Lower lobe of right lung (tissue), 2 donors: Measurements from ENCODE around the gene FCER1G. TPM values are rescaled to one million over a fixed set of nuclear protein-coding genes. Genes with fewer than 3 reads are reported as not detected.

Experiments used
- ATAC-seq, 2 donors: fragments of 200-7000 bp; cut with Tn5 transposase; one replicate each; pipeline ENCODE4 v1.9.1; 2020 to 2022; ENCODE audit warnings: mild to moderate bottlenecking in 2 of 2, moderate library complexity in 2 of 2
- DNase-seq: peaks from one replicate; pipeline ENCODE4 v3.0.0-alpha.2; 2020
- H3K27ac ChIP-seq: fragments of 200-600 bp; one replicate; pipeline ENCODE4 v1.8.0; 2022
- H3K27me3 ChIP-seq: fragments of 200-600 bp; one replicate; pipeline ENCODE4 v1.8.0; 2022; ENCODE audit warnings: low read depth
- H3K36me3 ChIP-seq: fragments of 200-600 bp; one replicate; pipeline ENCODE4 v1.8.0; 2022; ENCODE audit warnings: mild to moderate bottlenecking
- H3K4me1 ChIP-seq: fragments of 200-600 bp; one replicate; pipeline ENCODE4 v1.8.0; 2022
- H3K4me3 ChIP-seq: fragments of 200-600 bp; one replicate; pipeline ENCODE4 v1.8.0; 2022; ENCODE audit warnings: mild to moderate bottlenecking
- H3K9me3 ChIP-seq: fragments of 200-600 bp; one replicate; pipeline ENCODE4 v1.8.0; 2022
- intact Hi-C: fragments of 100-400 bp; cut with DNase I; formaldehyde crosslinking; loops from one replicate; pipeline ENCODE4 v1.11.0; 2022
- total RNA-seq: library from RNA; stranded (reverse); fragmentation: NEBNext Ultra II Directional; extraction: Animal tissue kit (Norgen Biotek cat#: 25700); gene quantifications from one replicate; pipeline ENCODE4 v1.2.1, GENCODE V29; 2021
- TF ChIP-seq, protein P1 (sequence below): fragments of 200-600 bp; IDR thresholded peaks from one replicate; pipeline ENCODE4 v1.8.0; 2022; ENCODE audit warnings: antibody characterized with exemption, mild to moderate bottlenecking
- donor health status: DM: no; HTN: yes; CAD: no; lungs with severe emphysema.

Gene FCER1G
- total RNA-seq, 1 donor from 2014 or later = 283 TPM

DNA sequence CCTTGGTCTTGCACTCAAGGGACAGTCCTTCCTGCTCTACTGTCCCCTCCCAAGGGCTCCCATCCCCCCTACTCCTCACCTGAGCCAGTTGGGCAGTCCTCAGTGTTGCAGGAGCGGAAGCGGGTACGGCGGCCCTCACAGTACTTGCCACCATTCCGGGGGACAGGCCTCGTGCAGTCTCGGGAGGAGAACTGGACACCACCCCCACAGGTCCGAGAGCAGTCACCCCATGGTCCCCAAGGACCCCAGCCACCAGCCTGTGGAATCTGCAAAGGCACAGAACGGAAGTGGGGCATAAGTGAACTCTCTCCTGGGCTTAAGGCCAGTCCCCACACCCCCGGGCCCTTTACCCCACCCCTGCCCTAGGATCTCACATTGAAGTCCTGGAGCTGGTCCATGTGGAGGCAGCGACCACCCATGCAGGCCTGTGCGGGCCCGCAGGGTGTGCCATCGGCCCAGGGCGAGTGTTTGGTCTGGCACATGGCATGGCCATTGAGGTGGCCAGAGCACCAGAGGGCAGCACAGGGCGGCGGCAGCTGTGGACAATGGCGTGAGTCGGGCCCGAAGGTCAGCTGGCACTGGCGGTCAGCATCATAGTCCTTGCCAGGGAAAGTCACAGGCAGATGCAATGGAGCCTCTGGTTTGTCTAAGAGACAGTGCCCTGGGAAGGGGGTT lies 21.4 kb upstream of the FCER1G start:
- peaks cover 59% of the 10 kb centered on the region for H3K4me1 ChIP-seq
- H3K9me3 ChIP-seq = no peaks in the 10 kb centered on the region
- ATAC-seq = peak in 1 of 2 donors; percentile 2
- no peak overlapping the region for H3K4me3 ChIP-seq
- DNase-seq = no peak
- no peaks in the 10 kb centered on the region for H3K27me3 ChIP-seq
- TF ChIP-seq, protein P1, sequence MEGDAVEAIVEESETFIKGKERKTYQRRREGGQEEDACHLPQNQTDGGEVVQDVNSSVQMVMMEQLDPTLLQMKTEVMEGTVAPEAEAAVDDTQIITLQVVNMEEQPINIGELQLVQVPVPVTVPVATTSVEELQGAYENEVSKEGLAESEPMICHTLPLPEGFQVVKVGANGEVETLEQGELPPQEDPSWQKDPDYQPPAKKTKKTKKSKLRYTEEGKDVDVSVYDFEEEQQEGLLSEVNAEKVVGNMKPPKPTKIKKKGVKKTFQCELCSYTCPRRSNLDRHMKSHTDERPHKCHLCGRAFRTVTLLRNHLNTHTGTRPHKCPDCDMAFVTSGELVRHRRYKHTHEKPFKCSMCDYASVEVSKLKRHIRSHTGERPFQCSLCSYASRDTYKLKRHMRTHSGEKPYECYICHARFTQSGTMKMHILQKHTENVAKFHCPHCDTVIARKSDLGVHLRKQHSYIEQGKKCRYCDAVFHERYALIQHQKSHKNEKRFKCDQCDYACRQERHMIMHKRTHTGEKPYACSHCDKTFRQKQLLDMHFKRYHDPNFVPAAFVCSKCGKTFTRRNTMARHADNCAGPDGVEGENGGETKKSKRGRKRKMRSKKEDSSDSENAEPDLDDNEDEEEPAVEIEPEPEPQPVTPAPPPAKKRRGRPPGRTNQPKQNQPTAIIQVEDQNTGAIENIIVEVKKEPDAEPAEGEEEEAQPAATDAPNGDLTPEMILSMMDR = peak; percentile 12
- no peak overlapping the region for H3K27ac ChIP-seq
- intact Hi-C loops = no loop called here
- H3K36me3 ChIP-seq = peaks cover 7% of the 10 kb centered on the region

DNA sequence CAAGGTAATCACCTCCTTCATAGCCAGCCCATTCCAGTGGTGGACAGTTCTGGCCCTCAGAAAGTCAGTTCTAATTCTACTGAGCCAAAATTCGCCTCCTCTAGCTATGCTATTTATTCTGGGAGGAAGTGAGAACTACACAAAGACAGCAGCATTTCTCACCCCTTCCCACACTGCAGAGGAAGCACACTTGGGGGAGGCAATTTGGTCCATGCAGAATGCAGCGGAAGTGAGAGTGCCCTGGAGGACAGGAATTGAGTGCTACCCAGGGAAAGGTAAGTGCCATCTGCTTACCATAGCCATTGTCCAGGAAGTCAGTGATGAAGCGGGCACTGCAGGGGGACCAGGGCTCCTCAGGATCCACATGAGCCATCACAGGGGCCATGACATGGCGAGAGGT lies 19.9 kb upstream of the FCER1G start:
- TF ChIP-seq, protein P1 = no peak
- Histone ChIP-seq H3K9me3 (no peaks in the 10 kb centered on the region), H3K4me3 (no peak overlapping the region), H3K27ac (no peak overlapping the region), H3K4me1 (peaks cover 74% of the 10 kb centered on the region), H3K27me3 (no peaks in the 10 kb centered on the region), H3K36me3 (peaks cover 7% of the 10 kb centered on the region)
- DNase-seq (no peak), ATAC-seq (no peak)
- intact Hi-C loops = no loop called here

DNA sequence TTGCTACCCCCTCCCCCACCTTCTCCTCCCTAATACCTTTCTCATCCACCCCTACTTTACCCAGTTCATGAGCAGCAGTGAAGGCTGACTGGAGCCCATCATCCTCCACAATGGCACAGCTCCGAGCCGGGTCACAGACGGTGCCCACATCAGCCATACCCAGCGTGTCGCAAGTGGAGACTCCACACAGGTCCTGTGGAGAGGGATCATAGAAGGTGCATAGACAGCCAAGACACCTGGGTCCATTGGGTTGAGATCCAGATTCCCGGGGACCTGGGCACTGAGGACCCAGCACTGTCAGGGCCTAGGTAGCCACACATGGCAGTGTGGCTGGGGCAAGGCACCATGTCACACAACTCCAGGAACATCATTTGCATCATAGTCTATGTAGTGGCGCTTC lies 19.0 kb upstream of the FCER1G start:
- Histone ChIP-seq H3K27ac (no peak overlapping the region), H3K4me1 (peaks cover 83% of the 10 kb centered on the region), H3K9me3 (no peaks in the 10 kb centered on the region), H3K4me3 (peak overlapping the region; percentile 40), H3K36me3 (peaks cover 7% of the 10 kb centered on the region), H3K27me3 (no peaks in the 10 kb centered on the region)
- TF ChIP-seq, protein P1 = no peak
- ATAC-seq (no peak), DNase-seq (no peak)
- intact Hi-C loops = no loop called here

DNA sequence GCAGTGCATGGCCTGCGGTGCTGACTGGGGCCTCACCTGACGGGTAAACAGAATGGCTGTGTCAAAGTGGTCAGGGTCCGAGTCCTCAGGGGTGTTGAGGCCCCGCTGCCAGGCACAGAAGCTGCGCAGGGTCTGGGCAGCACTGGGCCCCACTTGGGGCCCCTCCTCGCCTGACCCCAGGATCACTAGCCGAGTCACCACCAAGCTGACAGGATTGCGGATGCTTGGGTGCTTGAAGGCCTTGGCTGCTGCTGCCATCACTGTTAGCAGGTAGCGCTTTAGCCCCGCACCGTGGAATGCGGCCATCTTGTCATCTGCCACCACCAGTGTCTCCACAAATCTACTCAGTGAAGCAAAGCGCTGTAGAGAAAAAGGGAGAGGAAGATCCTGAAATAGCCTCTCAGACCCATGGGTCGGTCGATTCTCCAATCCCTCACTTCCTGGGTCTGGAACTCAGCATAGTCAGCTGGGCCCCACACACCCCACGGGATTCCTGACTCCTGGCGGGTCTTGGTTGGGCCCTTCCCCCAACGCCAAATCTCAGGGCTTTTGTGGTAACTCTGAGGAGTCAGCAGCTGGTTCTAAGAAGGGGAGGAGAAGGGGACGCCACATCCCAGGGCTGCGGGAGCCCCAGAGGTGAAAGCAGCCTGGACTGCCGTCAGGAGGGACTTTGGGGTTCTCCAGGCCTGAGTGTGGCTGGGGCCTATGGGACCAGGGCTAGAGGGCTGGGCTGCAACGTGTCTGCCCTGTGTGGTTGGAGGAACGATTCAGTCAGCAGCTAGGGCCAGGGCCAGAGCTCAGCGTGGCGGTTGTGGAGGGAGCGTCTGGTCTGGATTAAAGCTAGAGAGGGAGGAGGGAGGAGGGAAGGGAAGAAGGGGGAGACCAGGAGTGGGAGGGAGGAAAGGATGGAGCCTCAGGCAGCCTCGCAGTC lies 18.3 kb upstream of the FCER1G start:
- TF ChIP-seq, protein P1 = no peak
- Histone ChIP-seq H3K4me1 (peaks cover 90% of the 10 kb centered on the region), H3K27ac (peak overlapping the region; percentile 53), H3K36me3 (peaks cover 2% of the 10 kb centered on the region), H3K27me3 (no peaks in the 10 kb centered on the region), H3K9me3 (no peaks in the 10 kb centered on the region), H3K4me3 (peak overlapping the region; percentile 40)
- DNase-seq (no peak), ATAC-seq (no peak)
- intact Hi-C loops = no loop called here

- Histone ChIP-seq H3K4me3 (peak overlapping the region; percentile 40), H3K27ac (peak overlapping the region; percentile 93), H3K36me3 (no peaks in the 10 kb centered on the region), H3K4me1 (peaks cover 87% of the 10 kb centered on the region), H3K9me3 (no peaks in the 10 kb centered on the region), H3K27me3 (no peaks in the 10 kb centered on the region)
- intact Hi-C loops = no loop called here
- TF ChIP-seq, protein P1 = no peak
- no peak for DNase-seq
- no peak for ATAC-seq
These were observed 17.4 kb upstream of the FCER1G start for GRCh38 chr1:161197560-161198193.
